ENCODE measurements around the gene FAM13C. TPM values are rescaled to one million over a fixed set of nuclear protein-coding genes. Genes with fewer than 3 reads are reported as not detected.

FAM13C gene
- total and polyA plus RNA-seq, 9 of the 15 experiments (the other 6 are each of a cell fraction or from before 2014, with no cell fraction given), result not detected

DNA sequence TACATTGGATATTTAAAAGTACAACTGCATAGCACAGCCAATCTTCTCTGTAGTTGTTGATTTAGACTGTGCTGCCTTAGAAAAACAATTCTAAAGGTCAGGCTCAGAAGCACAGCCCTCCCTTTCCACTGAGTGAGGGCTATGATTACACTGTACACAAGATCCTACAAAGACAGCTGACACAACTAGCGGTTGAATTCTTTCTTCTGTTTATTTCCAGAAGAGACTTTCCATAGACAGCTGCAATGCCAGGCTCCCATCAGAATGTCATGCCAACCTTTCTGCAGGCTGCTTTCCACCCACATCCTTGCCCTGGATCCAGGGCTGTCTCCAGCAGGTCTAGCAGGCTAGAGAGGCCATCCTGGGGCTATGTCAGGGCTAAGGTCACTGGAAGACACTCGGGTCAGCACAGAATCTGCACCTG, 39.3 kb downstream of the FAM13C start (continued):
- TF ChIP-seq, protein P1, sequence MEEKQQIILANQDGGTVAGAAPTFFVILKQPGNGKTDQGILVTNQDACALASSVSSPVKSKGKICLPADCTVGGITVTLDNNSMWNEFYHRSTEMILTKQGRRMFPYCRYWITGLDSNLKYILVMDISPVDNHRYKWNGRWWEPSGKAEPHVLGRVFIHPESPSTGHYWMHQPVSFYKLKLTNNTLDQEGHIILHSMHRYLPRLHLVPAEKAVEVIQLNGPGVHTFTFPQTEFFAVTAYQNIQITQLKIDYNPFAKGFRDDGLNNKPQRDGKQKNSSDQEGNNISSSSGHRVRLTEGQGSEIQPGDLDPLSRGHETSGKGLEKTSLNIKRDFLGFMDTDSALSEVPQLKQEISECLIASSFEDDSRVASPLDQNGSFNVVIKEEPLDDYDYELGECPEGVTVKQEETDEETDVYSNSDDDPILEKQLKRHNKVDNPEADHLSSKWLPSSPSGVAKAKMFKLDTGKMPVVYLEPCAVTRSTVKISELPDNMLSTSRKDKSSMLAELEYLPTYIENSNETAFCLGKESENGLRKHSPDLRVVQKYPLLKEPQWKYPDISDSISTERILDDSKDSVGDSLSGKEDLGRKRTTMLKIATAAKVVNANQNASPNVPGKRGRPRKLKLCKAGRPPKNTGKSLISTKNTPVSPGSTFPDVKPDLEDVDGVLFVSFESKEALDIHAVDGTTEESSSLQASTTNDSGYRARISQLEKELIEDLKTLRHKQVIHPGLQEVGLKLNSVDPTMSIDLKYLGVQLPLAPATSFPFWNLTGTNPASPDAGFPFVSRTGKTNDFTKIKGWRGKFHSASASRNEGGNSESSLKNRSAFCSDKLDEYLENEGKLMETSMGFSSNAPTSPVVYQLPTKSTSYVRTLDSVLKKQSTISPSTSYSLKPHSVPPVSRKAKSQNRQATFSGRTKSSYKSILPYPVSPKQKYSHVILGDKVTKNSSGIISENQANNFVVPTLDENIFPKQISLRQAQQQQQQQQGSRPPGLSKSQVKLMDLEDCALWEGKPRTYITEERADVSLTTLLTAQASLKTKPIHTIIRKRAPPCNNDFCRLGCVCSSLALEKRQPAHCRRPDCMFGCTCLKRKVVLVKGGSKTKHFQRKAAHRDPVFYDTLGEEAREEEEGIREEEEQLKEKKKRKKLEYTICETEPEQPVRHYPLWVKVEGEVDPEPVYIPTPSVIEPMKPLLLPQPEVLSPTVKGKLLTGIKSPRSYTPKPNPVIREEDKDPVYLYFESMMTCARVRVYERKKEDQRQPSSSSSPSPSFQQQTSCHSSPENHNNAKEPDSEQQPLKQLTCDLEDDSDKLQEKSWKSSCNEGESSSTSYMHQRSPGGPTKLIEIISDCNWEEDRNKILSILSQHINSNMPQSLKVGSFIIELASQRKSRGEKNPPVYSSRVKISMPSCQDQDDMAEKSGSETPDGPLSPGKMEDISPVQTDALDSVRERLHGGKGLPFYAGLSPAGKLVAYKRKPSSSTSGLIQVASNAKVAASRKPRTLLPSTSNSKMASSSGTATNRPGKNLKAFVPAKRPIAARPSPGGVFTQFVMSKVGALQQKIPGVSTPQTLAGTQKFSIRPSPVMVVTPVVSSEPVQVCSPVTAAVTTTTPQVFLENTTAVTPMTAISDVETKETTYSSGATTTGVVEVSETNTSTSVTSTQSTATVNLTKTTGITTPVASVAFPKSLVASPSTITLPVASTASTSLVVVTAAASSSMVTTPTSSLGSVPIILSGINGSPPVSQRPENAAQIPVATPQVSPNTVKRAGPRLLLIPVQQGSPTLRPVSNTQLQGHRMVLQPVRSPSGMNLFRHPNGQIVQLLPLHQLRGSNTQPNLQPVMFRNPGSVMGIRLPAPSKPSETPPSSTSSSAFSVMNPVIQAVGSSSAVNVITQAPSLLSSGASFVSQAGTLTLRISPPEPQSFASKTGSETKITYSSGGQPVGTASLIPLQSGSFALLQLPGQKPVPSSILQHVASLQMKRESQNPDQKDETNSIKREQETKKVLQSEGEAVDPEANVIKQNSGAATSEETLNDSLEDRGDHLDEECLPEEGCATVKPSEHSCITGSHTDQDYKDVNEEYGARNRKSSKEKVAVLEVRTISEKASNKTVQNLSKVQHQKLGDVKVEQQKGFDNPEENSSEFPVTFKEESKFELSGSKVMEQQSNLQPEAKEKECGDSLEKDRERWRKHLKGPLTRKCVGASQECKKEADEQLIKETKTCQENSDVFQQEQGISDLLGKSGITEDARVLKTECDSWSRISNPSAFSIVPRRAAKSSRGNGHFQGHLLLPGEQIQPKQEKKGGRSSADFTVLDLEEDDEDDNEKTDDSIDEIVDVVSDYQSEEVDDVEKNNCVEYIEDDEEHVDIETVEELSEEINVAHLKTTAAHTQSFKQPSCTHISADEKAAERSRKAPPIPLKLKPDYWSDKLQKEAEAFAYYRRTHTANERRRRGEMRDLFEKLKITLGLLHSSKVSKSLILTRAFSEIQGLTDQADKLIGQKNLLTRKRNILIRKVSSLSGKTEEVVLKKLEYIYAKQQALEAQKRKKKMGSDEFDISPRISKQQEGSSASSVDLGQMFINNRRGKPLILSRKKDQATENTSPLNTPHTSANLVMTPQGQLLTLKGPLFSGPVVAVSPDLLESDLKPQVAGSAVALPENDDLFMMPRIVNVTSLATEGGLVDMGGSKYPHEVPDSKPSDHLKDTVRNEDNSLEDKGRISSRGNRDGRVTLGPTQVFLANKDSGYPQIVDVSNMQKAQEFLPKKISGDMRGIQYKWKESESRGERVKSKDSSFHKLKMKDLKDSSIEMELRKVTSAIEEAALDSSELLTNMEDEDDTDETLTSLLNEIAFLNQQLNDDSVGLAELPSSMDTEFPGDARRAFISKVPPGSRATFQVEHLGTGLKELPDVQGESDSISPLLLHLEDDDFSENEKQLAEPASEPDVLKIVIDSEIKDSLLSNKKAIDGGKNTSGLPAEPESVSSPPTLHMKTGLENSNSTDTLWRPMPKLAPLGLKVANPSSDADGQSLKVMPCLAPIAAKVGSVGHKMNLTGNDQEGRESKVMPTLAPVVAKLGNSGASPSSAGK (IDR thresholded peaks at IDR 0.05), result no peak
- TF ChIP-seq MTA2 (IDR thresholded peaks at IDR 0.05; ENCODE audit: low read depth), result no peak
